Left ventricle myocardium inferior (tissue), 1 donor: Measurements from ENCODE around the gene ARHGEF38. TPM values are rescaled to one million over a fixed set of nuclear protein-coding genes. Genes with fewer than 3 reads are reported as not detected.
"Not testable (repeated sequence)": the region's sequence is repeated elsewhere in the genome, so short reads cannot be mapped to it uniquely, and the experiment has no call there.

Experiments
- DNase-seq: peaks from one replicate; pipeline ENCODE4 v3.0.0-alpha.2; 2020
- H3K27ac ChIP-seq: fragments of 200-600 bp; replicated peaks from 2 replicates; pipeline ENCODE4 v1.8.0; 2021
- H3K27me3 ChIP-seq: fragments of 200-600 bp; 2 replicates; pipeline ENCODE4 v1.8.0; 2021; ENCODE audit warnings: low read depth
- H3K36me3 ChIP-seq: fragments of 200-600 bp; 2 replicates; pipeline ENCODE4 v1.8.0; 2021
- H3K4me1 ChIP-seq: fragments of 200-600 bp; 2 replicates; pipeline ENCODE4 v1.8.0; 2021
- H3K4me3 ChIP-seq: fragments of 200-600 bp; 2 replicates; pipeline ENCODE4 v1.8.0; 2021; ENCODE audit warnings: mild to moderate bottlenecking, moderate library complexity
- H3K9me3 ChIP-seq: fragments of 200-600 bp; replicated peaks from 2 replicates; pipeline ENCODE4 v1.8.0; 2021
- CTCF ChIP-seq: fragments of 200-600 bp; IDR thresholded peaks from 2 replicates; pipeline ENCODE4 v1.8.0; 2021; ENCODE audit warnings: antibody characterized with exemption, mild to moderate bottlenecking, borderline replicate concordance
- intact Hi-C: fragments of 100-400 bp; cut with micrococcal nuclease; formaldehyde crosslinking; loops from one replicate; pipeline ENCODE4 v1.11.0; 2022
- total RNA-seq: library from RNA; stranded (reverse); fragmentation: NEBNext Ultra II Directional; extraction: Animal tissue kit (Norgen Biotek cat#: 25700); gene quantifications from one replicate; pipeline ENCODE4 v1.2.1, GENCODE V29; 2021
- donor health status: DM: no; HTN: yes; CAD: no; lungs with severe emphysema.

Gene ARHGEF38
- total RNA-seq, 1 donor from 2014 or later: not detected

GRCh38 chr4:105605493-105605892 lies 53.1 kb downstream of the ARHGEF38 start:
- Histone ChIP-seq H3K36me3 (no peaks in the 10 kb centered on the region), H3K4me3 (no peak overlapping the region), H3K27me3 (no peaks in the 10 kb centered on the region), H3K9me3 (no peaks in the 10 kb centered on the region), H3K4me1 (no peaks in the 10 kb centered on the region), H3K27ac (no peak overlapping the region)
- no peak for TF ChIP-seq CTCF
- intact Hi-C loops: no loop called here
- DNase-seq: no peak

- Histone ChIP-seq H3K27ac (no peak overlapping the region), H3K9me3 (no peaks in the 10 kb centered on the region), H3K36me3 (no peaks in the 10 kb centered on the region), H3K4me1 (no peaks in the 10 kb centered on the region), H3K4me3 (no peak overlapping the region), H3K27me3 (no peaks in the 10 kb centered on the region)
- DNase-seq: no peak
- no peak for TF ChIP-seq CTCF
- intact Hi-C loops: no loop called here
These were observed 55.5 kb downstream of the ARHGEF38 start for GRCh38 chr4:105607876-105608275.

GRCh38 chr4:105609819-105610218 lies 57.4 kb downstream of the ARHGEF38 start:
- DNase-seq, intact Hi-C loops, H3K9me3 ChIP-seq, H3K27ac ChIP-seq, H3K4me3 ChIP-seq, H3K4me1 ChIP-seq, H3K36me3 ChIP-seq, H3K27me3 ChIP-seq: not testable (repeated sequence)

- H3K27me3 ChIP-seq: no peaks in the 10 kb centered on the region
- intact Hi-C loops: no loop called here
- H3K9me3 ChIP-seq: no peaks in the 10 kb centered on the region
- no peaks in the 10 kb centered on the region for H3K36me3 ChIP-seq
- no peak overlapping the region for H3K27ac ChIP-seq
- no peak for DNase-seq
- no peak overlapping the region for H3K4me3 ChIP-seq
- no peak for TF ChIP-seq CTCF
- peaks cover under 1% of the 10 kb centered on the region for H3K4me1 ChIP-seq
These were observed 60.9 kb downstream of the ARHGEF38 start for GRCh38 chr4:105613306-105613705.

- intact Hi-C loops: no loop called here
These were observed 66.9 kb downstream of the ARHGEF38 start for GRCh38 chr4:105619188-105619931.

More at GRCh38 chr4:105619188-105619931, 66.9 kb downstream of the ARHGEF38 start:
- no peaks in the 10 kb centered on the region for H3K9me3 ChIP-seq
- H3K27ac ChIP-seq: no peak overlapping the region
- peak; percentile 68 for DNase-seq
- no peak for TF ChIP-seq CTCF
- H3K4me1 ChIP-seq: peaks cover 53% of the 10 kb centered on the region
- H3K4me3 ChIP-seq: no peak overlapping the region
- H3K36me3 ChIP-seq: no peaks in the 10 kb centered on the region
- H3K27me3 ChIP-seq: no peaks in the 10 kb centered on the region
